Measurements from ENCODE around the gene FOXO3.

- TF ChIP-seq POLR2A (IDR thresholded peaks at IDR 0.05; ENCODE audit: low read depth, low read length) (no peak), EZH2 (IDR thresholded peaks at IDR 0.05; ENCODE audit: borderline replicate concordance, low read depth, low read length, severe bottlenecking) (no peak), CTCF (IDR thresholded peaks at IDR 0.05; ENCODE audit: extremely low read depth in 1 of 2, insufficient read depth in 1 of 2, low read depth in 1 of 2, low read length in 2 of 2) (no peak), MAX (IDR thresholded peaks at IDR 0.05; ENCODE audit: insufficient read depth, insufficient read length) (no peak), MYC (IDR thresholded peaks at IDR 0.05; ENCODE audit: low read depth, low read length) (no peak)
Observed at GRCh38 chr6:108673153-108673552, 112.4 kb downstream of the FOXO3 start.
